K562 (cell line): ENCODE results near the gene ATOH8. TPM values are rescaled to one million over a fixed set of nuclear protein-coding genes. Genes with fewer than 3 reads are reported as not detected.

Source experiments
- ATAC-seq: fragments of 200-7000 bp; cut with Tn5 transposase; 3 replicates; pipeline ENCODE4 v1.9.1; 2020; ENCODE audit warnings: moderate library complexity
- BruUV-seq: library from RNA; stranded (reverse); fragments of 400-500 nt; replicated peaks from 2 replicates; lab custom pipeline; 2021; lab: Mats Ljungman, UMichigan
- CTCF ChIA-PET: fragments of 300-600 bp; formaldehyde crosslinking; extraction: SDS; loops from one replicate; lab custom pipeline; 2021; ENCODE audit warnings: low intra/inter-chr PET ratio; lab: Yijun Ruan, JAX
- POLR2A ChIA-PET: fragments of 300-600, 350-650 bp; sonication (Branson Sonifier 250); formaldehyde crosslinking; extraction: SDS; loops from one replicate; lab custom pipeline; 2021; ENCODE audit warnings: antibody characterized with exemption, inconsistent platforms; lab: Yijun Ruan, JAX
- DNase-seq, 4 experiments: peaks; one replicate each; pipeline versions ENCODE4 v3.0.0 to v3.0.0-alpha.2; 2011 to 2018; ENCODE audit warnings: low spot score in 3 of 4, mixed read lengths in 3 of 4; ENCODE audit errors: extremely low read depth in 1 of 4
- FAIRE-seq: peaks from 2 replicates; lab custom pipeline; 2011; peaks lifted over from hg19 to GRCh38; lab: Jason Lieb, UNC
- H2AFZ ChIP-seq: 2 replicates; pipeline ENCODE4 v1.6.0; 2011; ENCODE audit warnings: low read depth, low read length, control low read depth, inconsistent platforms
- H3K27ac ChIP-seq: fragments of 200-600 bp; 3 replicates; pipeline ENCODE4 v1.8.0; 2011; ENCODE audit warnings: low read depth, mild to moderate bottlenecking, control low read depth, inconsistent platforms, low read length, moderate library complexity, mixed read lengths; ENCODE audit errors: extremely low read depth
- H3K27me3 ChIP-seq, 2 experiments: fragments of 300-600 bp in 1 of 2; 2 replicates in 1 of 2; 3 replicates in 1 of 2; pipeline versions ENCODE4 v1.6.0 to v1.8.0; 2011; ENCODE audit warnings: inconsistent platforms in 2 of 2, low read length in 2 of 2, mild to moderate bottlenecking in 1 of 2, mixed read lengths in 1 of 2, moderate library complexity in 1 of 2; ENCODE audit not compliant: control insufficient read depth in 2 of 2, insufficient read depth in 2 of 2
- H3K36me3 ChIP-seq: fragments of 300-600 bp; 3 replicates; pipeline ENCODE4 v1.8.0; 2011; ENCODE audit warnings: mild to moderate bottlenecking, low read length, inconsistent platforms; ENCODE audit not compliant: control insufficient read depth, insufficient read depth
- H3K4me1 ChIP-seq, 2 experiments: fragments of 200-600 bp in 1 of 2; replicated peaks in 1 of 2; 2 replicates in 1 of 2; 3 replicates in 1 of 2; pipeline versions ENCODE4 v1.5.1 to v1.8.0; 2011; ENCODE audit warnings: inconsistent platforms in 2 of 2, low read length in 2 of 2, mild to moderate bottlenecking in 1 of 2, mixed read lengths in 1 of 2, moderate library complexity in 1 of 2; ENCODE audit not compliant: control insufficient read depth in 2 of 2, insufficient read depth in 2 of 2
- H3K4me2 ChIP-seq: 2 replicates; pipeline ENCODE4 v1.6.1; 2011; ENCODE audit warnings: low read length, control low read depth, inconsistent platforms, mixed read lengths; ENCODE audit not compliant: insufficient read depth
- H3K4me3 ChIP-seq: fragments of 200-600 bp; sonication (generic), shearing (Covaris generic); 2 replicates; pipeline ENCODE4 v1.5.1; 2016; ENCODE audit warnings: control low read depth, inconsistent platforms
- H3K79me2 ChIP-seq: fragments of 200-600 bp; 3 replicates; pipeline ENCODE4 v1.8.0; 2011; ENCODE audit warnings: low read length, inconsistent platforms; ENCODE audit not compliant: control insufficient read depth, insufficient read depth
- H3K9ac ChIP-seq, 2 experiments: 2 replicates each; pipeline versions ENCODE4 v1.6.0 to v1.6.1; 2011; ENCODE audit warnings: low read depth in 2 of 2, low read length in 2 of 2, control low read depth in 1 of 2, inconsistent platforms in 1 of 2, mild to moderate bottlenecking in 1 of 2, mixed read lengths in 1 of 2; ENCODE audit not compliant: insufficient read depth in 1 of 2
- H3K9me1 ChIP-seq: one replicate; pipeline ENCODE4 v1.6.0; 2011; ENCODE audit warnings: inconsistent platforms, mild to moderate bottlenecking, low read length, moderate library complexity; ENCODE audit not compliant: control insufficient read depth, insufficient read depth
- H3K9me3 ChIP-seq: replicated peaks from 2 replicates; pipeline ENCODE4 v1.5.1; 2011; ENCODE audit warnings: low read depth, low read length, inconsistent platforms; ENCODE audit not compliant: control insufficient read depth, insufficient read depth
- H4K20me1 ChIP-seq: replicated peaks from 2 replicates; pipeline ENCODE4 v1.6.1; 2011; ENCODE audit warnings: low read length, inconsistent platforms, mixed read lengths; ENCODE audit not compliant: control insufficient read depth, insufficient read depth
- C11orf30 ChIP-seq: fragments of 450-650 bp; IDR thresholded peaks from 2 replicates; pipeline ENCODE4 v1.6.1; 2016; ENCODE audit warnings: low read depth, mild to moderate bottlenecking
- CAMTA2 ChIP-seq: fragments of 250-450 bp; sonication (Bioruptor Pico); conservative IDR thresholded peaks from 2 replicates; pipeline ENCODE4 v1.5.1; 2022
- DLX4 ChIP-seq: fragments of 250-450 bp; sonication (Bioruptor Pico); IDR thresholded peaks from 2 replicates; pipeline ENCODE4 v1.6.1; 2021; ENCODE audit warnings: mild to moderate bottlenecking
- HNRNPH1 ChIP-seq: fragments of 200-400 bp; formaldehyde crosslinking; optimal IDR thresholded peaks from 2 replicates; pipeline ENCODE3; 2017; ENCODE audit warnings: low read depth, mild to moderate bottlenecking, low read length, moderate library complexity
- IRF2 ChIP-seq: sonication (generic); formaldehyde crosslinking; IDR thresholded peaks from 2 replicates; pipeline ENCODE4 v1.8.1; 2022; ENCODE audit warnings: mild to moderate bottlenecking, missing genetic modification reagents
- MCM2 ChIP-seq: fragments of 450-650 bp; IDR thresholded peaks from 2 replicates; pipeline ENCODE4 v1.6.1; 2017; ENCODE audit warnings: low read depth, mild to moderate bottlenecking
- POLR2G ChIP-seq: fragments of 200-400 bp; formaldehyde crosslinking; IDR thresholded peaks from 2 replicates; pipeline ENCODE4 v1.6.1; 2017; ENCODE audit warnings: low read depth, mild to moderate bottlenecking, antibody characterized with exemption, low read length, moderate library complexity
- RBM39 ChIP-seq: fragments of 200-400 bp; formaldehyde crosslinking; optimal IDR thresholded peaks from 2 replicates; pipeline ENCODE3; 2018; ENCODE audit warnings: low read depth, low read length
- STAT6 ChIP-seq: sonication (generic); formaldehyde crosslinking; IDR thresholded peaks from 2 replicates; pipeline ENCODE4 v1.8.1; 2023; ENCODE audit warnings: mild to moderate bottlenecking, missing genetic modification reagents
- ZNF12 ChIP-seq: sonication (generic); formaldehyde crosslinking; IDR thresholded peaks from 2 replicates; pipeline ENCODE4 v1.4.0; 2020; ENCODE audit warnings: mild to moderate bottlenecking, missing genetic modification reagents
- WGBS: fragments of 100-300 bp; shearing (Covaris generic); methylation state at CpG from one replicate; pipeline ENCODE4 v1.1.6; 2016; ENCODE audit warnings: low coverage, mixed read lengths; ENCODE audit not compliant: insufficient coverage; ENCODE audit errors: missing lambda C conversion rate; 5-methylcytosine and 5-hydroxymethylcytosine counted together
- in situ Hi-C: fragments of 300-500 bp; cut with MboI; formaldehyde crosslinking; loops from 4 replicates; pipeline ENCODE4 v1.15.0; 2018; ENCODE audit warnings: inconsistent platforms, mixed read lengths
- intact Hi-C: fragments of 100-400 bp; cut with micrococcal nuclease; formaldehyde crosslinking; loops from 2 replicates; pipeline ENCODE4 v1.14.2; 2022
- polyA plus RNA-seq, 8 experiments: library from polyadenylated mRNA; depleted of rRNA in 4 of 8; stranded (reverse) in 5 of 8; unstranded in 3 of 8; fragments of >200 nt; fragmentation: Nextera tagmentation in 2 of 8; fragmentation: Illumina TruSeq in 1 of 8; extraction: Ambion mirVana in 2 of 8; extraction: Trizol in 1 of 8; gene quantifications; 2 replicates each; pipeline versions ENCODE4 v1.2.1 to v1.2.3, GENCODE V29; 2011 to 2014; ENCODE audit warnings: inconsistent platforms in 1 of 8, missing spikeins in 1 of 8
- total RNA-seq, 7 experiments: library from RNA; depleted of rRNA in 6 of 7; stranded (reverse); fragments of >200 nt in 6 of 7; fragmentation: Illumina TruSeq in 2 of 7; extraction: Trizol in 2 of 7; gene quantifications; 2 replicates each; pipeline versions ENCODE4 v1.2.1 to v1.2.3, GENCODE V29; 2011 to 2021; ENCODE audit warnings: low replicate concordance in 1 of 7

The ATOH8 gene
- total and polyA plus RNA-seq, 9 of the 15 experiments (the other 6 are each of a cell fraction or from before 2014, with no cell fraction given) = not detected

- Histone ChIP-seq H3K9ac (no peak overlapping the region), H3K4me1 (peaks cover 0 to 7% of the 10 kb centered on the region in 2 experiments; a peak in 2 of 5 replicates), H3K4me2 (no peak overlapping the region), H3K4me3 (no peak overlapping the region), H4K20me1 (peaks cover 12% of the 10 kb centered on the region), H3K9me3 (no peaks in the 10 kb centered on the region), H3K27ac (no peak overlapping the region), H3K79me2 (no peaks in the 10 kb centered on the region), H3K36me3 (no peaks in the 10 kb centered on the region), H2AFZ (no peak overlapping the region), H3K27me3 (peaks cover 59 to 93% of the 10 kb centered on the region in 2 experiments), H3K9me1 (no peaks in the 10 kb centered on the region)
- no peak for FAIRE-seq
- intact Hi-C loops = no loop called here
- 0% methylated on average over 9 of the region's 9 CpGs for WGBS
- no peak for TF ChIP-seq DLX4
- TF ChIP-seq CAMTA2 (CRISPR knock-in tag) = no peak
- no peak for TF ChIP-seq RBM39
- TF ChIP-seq IRF2 (CRISPR knock-in tag) = no peak
- no peak for TF ChIP-seq POLR2G
- TF ChIP-seq C11orf30 = no peak
- no peak for TF ChIP-seq STAT6 (CRISPR knock-in tag)
- no peak for TF ChIP-seq ZNF12
- no peak for TF ChIP-seq HNRNPH1
- TF ChIP-seq MCM2 = no peak
- ChIA-PET POLR2A (interaction anchor here (1.2 kb wide), 1 partner anchor 9 kb away, joined by 4 read pairs; no protein-coding TSS in a partner anchor), CTCF (no interaction called here)
- in situ Hi-C loops = no loop called here
- no peak for ATAC-seq
- no TSS peak for BruUV-seq
- no peak for DNase-seq
Measured at GRCh38 chr2:85776672-85777071, 22.9 kb downstream of the ATOH8 start.
